NCI-H446 treated with DMSO at 0.1 percent for 48 hours (cell line): ENCODE results near the gene MOB3B.

Experiments used
- DNase-seq: peaks from one replicate; lab custom pipeline; 2025; lab: John Stamatoyannopoulos, UW

Gene MOB3B

DNA sequence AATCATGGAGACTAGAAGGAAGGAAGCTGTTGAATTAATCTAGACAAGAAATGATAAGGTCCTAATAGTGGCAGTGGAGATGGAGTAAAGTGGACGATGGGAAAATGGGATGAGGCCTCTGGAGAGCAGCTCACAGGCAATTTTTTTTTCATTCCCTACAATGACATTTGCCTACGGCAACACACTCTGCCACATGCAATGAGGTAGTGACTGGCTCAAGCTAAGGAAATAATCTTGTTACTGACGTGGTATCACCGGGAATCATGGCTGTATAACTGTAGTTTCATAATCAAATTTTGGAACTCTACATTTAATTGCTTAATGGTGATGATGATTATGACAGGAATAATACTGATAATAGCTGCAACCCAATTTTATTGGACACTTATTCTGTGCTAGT lies 12.1 kb upstream of the MOB3B start:
- no peak for DNase-seq

DNA sequence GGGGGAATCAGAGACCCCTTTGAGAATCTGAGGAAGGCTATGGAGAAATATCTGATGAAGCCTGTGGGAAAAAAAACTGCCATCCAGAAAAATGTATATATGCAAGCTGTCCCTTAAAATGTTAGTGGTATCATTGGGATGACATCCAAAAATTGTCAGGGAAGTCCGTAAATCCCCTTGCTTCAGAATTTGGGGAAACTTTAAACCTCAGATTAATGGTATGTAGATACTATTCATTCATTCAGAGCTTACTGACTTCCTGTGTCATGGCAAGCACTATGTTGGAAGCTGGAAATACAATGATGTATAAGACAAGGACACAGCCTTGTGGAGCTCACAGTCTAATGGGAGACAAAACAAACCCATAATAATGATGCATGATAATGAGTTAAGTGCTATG lies 10.9 kb upstream of the MOB3B start:
- no peak for DNase-seq

DNA sequence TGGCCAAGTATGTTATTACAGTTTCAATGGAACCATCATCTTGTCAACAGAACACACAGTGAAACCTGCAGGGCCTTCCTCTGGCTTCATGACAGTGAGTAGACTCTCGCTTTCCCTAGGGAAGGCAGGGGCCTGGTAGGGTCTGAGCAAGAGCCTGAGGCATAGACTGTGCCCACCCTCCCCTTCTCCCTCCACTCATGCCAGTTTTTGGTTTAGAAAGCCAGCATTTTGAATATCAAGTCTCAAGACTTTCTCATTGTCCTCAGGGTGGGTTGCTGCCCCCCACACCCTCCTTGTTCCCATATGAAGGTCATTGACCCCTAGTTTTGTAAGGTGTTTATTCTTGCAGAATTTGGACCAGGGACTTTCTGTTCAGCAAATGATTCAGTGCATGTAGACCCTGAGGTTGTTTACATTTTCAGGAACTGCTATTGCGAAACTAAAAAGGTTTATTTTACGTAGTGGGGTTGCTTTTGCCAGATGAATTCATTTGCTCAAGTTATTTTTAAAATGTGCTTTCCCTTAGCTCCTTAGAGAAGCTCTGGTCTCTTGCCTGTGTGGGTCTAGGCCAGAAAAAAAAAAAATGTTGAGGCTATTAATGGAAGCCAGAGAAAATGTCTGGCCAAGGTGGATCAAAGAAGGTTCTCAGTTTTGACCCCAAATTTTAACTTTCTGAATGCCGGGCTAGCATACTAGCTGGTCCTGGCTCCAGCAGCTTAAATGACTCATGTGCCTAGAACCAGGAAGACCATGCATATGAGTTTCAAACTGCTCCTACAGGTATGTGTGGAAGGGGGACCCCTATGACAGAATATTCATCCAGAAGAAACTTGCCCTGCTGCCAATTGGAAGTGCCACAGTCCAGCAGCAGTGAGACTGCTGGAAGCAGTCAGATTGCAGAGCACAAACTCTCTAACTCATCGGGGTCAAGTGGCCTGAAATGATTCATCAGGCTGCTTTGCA lies 10.1 kb upstream of the MOB3B start:
- no peak for DNase-seq

DNA sequence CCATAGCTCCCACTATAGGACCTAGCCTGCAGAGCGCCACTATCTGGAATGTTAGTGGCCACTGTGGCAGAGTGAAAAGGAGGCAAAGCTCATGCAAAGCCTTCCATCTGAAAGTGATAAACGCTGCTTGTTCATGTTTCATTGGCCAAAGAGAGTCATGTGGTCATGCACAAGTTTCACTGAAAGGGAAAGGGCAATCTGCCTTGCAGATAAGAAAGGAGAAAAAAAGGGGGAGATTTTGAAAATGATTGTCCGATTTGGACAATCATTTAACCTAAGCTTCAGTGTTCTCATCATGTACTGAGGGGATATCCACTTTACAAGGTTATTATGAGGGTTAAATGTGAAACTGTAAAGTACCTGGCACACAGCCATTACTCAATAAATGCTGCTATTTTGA lies 9.0 kb upstream of the MOB3B start:
- DNase-seq = no peak

DNA sequence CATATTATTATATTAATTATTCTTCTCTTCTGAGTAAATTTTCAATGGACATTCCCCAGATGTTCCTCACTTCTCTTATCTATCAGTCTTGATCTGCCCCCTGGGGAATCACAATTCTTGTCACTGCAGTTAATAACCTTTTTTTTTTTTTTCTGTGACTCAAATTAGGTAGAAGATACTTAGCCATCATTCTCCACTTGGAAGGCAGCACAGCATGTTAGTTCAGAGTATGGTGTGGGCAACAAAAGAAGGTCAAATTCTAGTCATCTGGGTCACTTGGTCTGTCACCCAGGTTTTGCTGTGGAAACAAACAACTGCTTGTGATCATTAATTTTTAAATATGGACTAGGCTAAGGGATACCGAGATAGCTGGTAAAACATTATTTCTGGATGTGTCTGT lies 8.1 kb upstream of the MOB3B start:
- DNase-seq = no peak

DNA sequence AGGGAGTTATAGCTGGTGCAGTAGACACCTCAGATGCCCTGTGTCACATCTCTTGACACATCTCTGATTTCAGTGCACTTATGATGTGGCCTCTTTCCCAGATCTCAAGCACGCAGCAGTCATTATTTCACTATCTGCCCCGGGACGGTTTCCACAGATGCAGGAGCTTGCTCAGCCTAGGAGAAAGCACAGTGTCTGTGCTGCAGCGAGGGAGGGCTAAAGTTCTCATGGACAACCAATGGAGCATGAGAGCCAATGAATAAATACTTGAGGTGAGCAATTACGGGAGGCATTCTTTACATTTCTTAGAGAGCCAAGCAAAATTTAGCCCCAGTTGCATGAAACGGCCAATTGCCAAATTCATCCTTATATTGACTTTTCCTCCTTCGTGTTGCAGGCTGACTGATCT lies 7.4 kb upstream of the MOB3B start:
- no peak for DNase-seq

DNA sequence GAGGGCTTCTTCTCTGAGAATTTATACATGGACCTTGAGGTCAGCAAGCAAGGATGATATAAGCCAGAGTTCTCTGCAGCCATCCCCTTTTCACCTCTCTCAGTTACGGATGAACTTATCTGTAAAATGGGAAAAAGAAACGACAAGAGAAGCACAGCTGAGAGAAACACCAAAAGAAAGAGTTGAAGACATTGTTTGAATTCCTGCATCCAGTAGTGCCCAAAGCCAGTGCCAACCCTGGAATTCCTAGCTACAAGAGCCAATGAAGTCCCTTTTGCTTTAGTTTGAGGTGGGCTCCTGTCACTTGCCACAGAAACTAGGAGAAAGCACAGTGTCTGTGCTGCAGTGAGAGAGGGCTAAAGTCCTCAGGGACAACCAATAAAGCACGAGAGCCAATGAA lies 6.6 kb upstream of the MOB3B start:
- DNase-seq = no peak

DNA sequence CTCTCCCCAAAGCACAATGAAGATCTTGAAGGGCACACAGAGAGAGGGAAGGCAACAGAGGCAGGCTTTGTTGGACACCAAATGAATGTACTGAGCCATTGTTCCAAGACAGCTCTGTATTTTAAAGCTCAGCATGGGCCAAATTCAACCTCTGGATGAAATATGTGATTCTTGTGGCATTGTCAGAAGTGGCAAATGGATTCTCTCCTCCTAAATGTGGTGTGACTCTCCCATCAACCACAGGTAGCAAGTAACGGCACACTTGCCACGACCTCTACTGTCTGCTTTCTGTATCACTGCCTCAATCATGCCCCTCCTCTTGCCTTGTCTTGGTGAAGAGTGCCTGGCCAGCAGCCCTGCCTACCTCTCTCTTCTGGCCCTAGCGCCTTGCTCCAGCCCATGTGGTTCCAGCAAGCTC lies 6.1 kb upstream of the MOB3B start:
- DNase-seq = no peak

DNA sequence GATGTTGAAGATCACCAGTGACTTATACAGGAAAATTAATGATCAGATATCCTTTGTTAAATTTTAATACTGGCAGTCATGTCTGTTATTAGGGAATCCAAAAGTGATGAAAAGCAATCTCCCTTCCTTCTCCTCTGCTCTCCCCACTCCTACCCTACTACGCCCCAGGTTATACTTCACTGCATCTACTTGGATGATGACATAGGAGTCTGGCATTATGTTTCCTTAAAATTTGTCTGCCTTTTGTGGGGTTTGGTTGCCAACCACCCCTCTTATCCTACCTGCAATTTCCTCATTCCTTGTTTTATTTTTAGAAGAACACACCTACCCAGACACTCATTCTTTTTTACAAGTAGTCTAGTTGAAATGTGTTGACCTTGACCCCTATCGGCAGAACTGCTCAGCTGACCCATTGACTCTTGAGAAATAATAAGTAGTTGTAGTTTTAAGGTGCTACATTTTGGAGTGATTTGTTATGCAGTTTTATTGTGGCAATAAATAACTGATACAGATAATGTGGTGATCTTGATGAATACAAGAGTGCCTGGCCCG lies 5.1 kb upstream of the MOB3B start:
- DNase-seq = no peak

DNA sequence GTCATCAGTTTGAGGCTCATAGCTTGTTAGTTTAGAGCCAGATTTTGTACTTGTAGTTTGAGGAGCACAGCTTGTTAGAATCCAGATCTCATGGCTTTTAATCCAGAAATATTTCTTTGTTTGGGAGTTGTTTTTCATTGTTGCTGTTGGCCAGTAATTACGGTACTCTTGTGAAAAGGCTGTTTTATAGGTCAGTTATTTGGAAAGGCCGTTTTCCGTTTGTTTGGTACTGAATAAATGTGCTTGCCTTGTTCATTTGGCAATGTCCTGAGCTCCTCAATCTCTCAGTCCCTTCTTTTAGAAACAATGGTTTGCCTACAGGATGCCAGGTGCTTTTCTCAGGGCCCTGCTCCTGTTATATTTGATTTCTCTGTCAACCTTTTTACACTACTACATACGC lies 4.5 kb upstream of the MOB3B start:
- no peak for DNase-seq

DNA sequence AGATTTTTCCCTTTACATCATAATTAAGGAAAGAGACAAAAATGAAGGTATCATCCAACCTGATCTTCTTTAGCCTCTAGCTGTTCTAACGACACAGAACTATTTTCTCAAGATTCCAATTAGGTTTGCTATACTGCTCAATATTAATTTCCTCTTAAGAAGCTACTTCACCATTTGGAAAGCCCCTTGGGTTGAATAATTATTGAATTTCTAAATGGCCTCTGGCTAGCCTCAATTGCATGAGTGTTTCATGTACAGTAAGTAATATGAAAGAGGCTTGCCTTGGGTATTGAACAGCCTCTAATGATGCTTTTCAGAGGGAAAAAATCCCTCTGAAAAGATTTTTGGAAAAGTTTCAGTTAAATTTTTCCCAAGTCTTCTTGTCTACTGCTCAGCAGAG lies 3.7 kb upstream of the MOB3B start:
- DNase-seq = no peak

DNA sequence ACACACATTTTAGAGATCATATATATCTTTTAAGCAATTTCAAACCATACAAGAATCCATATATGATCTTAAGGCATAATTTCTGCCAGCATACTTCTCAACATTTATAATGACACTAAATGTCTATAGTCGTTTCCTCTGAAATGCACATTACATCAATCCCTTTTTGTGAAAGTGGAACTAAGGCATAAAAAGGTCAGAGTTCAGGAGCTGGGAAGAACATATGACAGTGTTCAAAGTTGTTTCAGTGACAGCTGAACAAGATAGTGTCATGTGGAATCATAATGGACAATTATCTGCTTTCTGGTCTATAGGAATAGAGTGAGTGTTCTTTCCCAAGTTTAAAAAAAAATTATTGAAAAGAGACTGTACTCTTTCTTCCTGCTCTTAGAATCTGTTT lies 2.4 kb upstream of the MOB3B start:
- DNase-seq = no peak

DNA sequence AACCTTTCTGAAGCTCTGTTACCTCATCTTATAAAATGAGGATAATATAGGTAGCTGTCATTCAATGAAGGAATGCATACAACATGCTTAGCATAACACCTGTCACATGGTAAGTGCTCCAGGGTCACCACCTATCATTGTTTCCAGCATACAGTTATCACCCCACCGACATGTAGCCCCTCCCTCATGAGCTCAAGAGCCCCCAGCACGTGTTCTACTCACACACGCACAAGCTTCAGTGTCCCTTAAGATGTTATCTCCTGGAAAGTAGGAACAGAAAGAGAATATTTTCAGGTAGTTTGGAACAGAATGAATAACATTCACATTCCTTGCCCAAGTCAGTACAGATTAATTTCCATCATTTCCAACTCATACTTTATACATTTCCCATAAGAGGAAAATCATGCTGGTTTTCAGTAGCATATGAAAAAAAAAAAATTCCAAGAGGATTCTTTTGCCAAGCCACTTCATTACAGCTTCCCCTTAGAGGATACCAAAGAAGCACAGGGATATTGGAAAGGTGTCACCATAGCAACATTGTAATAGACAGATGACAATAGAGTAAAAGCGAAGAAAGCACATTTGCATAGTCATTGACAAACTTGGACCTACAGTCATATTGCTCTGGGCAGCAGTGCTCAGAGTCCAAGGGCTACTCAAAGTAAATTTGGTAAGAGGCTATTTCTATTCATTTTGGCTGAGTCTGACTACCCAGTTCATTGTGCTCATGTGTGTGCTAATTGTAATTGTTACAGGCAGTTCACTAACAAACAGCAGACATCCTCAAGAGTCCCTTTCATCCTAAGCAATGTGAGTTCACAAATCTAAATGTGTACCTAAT lies 1.5 kb upstream of the MOB3B start:
- DNase-seq = no peak

DNA sequence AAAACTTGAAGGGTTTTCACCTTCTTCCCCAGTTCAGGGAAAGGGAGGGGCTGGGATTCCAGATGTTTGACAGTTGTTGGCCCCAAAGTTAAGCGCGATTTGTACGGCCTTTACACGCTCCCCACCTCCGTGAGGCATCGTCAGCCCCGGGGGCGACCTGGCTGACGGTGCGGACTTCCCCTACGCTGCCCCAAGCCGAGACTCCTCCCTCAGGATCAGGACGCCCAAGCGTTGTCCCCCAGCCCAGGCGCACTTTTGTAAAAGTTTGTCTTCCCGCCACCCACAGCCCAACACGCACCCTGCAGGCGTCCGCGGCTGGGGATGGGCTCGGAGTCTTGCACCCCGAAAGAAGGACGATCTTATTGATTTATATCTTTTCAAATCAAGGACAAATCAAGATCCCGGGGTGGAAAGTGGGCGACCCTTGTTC lies 713 bp downstream of the MOB3B start:
- DNase-seq = no peak

DNA sequence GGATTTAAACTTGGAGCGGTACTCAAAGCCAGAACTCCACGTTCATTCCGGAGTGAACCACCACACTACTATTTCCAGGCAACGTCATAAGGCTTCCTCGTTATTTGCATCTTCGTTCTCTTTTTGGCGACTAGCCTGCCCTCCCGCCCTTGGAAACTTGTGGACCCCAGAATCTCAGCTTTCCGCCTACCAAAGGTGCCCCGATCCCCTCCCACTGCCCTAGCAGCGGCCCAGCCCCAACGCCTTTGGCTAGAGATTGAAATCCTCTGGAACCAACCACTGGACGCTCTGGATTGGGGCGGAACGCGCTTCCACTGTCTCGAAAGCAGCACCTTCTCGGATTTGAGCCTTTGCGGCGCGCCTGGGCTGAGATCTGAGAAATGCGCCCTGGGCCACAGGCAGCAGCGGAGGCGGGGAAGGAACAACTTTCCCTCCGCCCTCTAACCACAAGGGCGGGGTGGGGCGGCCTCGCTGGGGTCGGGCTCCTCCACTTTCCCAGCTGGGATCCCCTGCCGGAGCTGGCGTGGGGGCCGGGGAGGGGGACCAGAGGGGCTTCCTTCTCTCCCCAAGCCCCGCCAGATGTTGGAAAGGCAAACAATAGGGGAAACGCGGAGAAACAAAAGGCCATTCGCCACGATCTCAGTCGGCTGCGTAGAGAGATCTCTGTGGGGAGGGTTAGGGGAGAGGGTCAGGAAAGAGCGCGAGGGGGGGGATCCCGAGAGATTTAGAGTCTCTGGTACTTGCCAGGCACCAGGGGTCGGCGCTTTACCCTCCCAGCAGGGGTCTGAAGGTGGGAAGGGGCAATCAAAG lies 1.3 kb downstream of the MOB3B start:
- DNase-seq = no peak

DNA sequence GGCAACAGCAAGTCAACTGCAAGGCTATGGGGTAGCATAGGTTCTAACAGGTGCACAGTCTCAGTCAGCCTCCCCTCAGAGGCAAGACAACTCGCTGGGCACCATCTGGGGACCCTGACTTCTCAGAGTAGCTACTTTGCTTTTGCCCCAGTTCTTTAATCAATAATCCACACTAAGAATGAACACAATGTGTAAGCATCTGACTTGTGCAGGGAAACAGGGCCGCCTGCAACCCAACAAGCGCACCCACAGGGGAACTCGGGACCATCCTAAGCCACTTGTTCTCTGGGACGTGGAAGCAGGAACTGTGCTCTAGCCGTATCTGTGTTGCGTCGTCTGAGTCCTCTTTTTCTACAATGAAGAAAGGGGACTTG lies 1.9 kb downstream of the MOB3B start:
- no peak for DNase-seq

DNA sequence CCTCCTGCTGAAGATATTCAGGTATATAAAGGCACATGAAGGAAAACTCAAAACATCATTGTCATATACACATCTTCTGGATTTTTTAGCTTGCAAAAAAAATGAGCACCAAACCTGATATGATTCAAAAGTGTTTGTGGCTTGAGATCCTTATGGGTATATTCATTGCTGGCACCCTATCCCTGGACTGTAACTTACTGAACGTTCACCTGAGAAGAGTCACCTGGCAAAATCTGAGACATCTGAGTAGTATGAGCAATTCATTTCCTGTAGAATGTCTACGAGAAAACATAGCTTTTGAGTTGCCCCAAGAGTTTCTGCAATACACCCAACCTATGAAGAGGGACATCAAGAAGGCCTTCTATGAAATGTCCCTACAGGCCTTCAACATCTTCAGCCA lies 5.4 kb downstream of the MOB3B start, which contains the start of gene IFNK:
Gene IFNK, plus strand, starts transcription at position 55 of the 400 bp plus-strand sequence. Its CDS starts 47 bp downstream, at position 102.
- DNase-seq = no peak

DNA sequence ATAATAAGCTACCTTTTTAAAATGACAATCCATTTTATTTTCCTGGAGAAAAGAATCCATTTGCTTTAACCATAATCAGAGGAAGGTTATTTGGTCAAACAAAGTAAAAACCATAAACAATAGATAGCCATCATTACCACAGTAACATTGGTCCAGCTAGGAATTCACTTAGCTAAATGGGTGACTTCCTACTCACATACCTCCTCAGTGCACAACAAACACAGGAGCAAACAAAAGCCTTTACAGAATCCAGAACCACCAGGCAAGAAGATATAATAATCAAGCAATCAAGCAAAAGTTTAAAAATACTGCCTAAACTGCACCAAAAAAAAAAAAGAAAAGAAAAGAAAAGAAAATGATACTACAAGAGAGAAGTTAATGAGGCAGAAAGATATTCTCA lies 6.5 kb downstream of the MOB3B start:
- no peak for DNase-seq

DNA sequence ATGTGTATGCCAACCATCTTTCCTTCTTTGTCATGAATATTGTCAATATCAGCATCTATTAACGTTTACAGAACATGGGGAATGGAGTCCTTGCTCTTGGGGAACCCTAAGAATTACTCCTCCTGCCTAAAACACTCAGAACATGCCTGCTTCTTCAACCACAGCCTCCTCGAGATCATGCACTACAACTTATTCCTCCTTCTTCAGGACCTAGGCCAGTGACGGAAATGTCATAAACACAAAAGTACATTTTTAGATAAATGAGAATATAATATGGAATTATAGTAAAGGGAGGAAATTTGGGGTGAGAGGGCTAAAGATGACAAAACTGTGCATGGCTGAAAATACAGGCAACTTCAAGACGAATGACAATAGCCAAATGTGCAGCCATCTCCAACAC lies 8.6 kb downstream of the MOB3B start:
- no peak for DNase-seq

DNA sequence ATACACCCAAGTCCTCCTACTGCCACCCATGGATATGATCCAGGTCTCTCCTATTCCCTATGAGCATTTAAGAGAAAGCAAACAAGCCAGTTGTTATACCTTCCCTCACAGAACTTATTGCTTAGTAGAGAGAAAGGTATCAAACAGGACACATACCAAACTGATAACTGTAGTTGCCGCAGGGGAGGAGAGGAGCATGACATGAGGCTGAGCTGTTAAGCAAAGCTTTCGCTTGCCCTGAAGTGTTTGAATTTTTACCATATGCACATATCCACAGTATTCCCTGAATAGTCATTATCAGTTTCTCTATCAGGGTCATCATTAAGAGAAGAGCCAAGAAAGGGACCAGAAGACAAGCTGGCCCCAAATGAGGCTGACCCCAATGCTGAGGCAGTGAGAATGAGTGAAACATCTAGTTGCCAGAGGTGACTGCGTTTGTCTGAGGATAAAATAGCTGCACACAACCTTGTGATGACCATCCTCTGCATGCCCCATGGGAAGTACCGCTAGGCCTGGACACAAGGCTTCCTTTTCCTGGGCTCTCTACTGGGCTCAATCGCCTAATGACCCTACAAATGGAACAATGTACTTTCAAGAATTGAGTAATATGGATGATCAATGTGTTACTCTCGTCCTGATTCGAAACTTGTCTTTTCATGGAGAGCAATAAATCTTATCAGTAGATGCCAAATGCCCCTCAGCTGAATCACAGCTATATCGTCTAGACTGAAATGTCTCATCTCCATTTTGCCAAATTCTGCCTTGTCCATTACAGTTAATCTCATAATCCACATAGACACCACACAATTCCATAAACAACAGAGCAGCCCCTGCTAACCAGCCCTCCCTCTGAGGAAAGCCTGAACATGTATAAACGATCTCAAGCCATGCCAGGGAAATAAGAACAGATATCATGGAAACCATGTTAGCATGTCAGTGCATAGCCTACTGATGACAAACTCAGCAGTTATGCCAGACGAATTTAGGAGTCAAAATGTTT lies 9.8 kb downstream of the MOB3B start:
- no peak for DNase-seq

DNA sequence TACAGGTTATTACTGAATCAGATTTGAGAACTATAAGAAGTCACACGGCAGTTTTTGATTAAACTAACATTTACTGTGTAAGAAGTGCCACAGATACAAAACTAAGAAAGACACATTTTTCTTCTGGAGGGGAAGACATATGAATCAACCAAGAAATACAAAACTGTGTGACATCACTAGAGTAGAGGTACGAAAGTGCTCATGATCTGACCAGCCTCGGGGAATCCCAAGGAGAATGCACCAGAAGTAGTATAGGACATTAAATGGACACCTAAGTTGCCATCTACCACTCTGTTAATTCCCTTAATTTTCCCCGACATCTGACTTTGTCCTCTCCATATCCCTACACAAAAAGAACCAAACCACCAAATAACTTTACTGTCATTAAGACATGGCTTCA lies 10.8 kb downstream of the MOB3B start:
- DNase-seq = no peak
